Stimulated activated CD8-positive, alpha-beta memory T cell treated with anti-CD3 and anti-CD28 coated beads, Interleukin-2, amount 100 ng/mL, for 48 hours (primary cell): Measurements from ENCODE around the gene DMXL2.
"Not testable (repeated sequence)": the region's sequence is repeated elsewhere in the genome, so short reads cannot be mapped to it uniquely, and the experiment has no call there.

ENCODE experiments used
- DNase-seq, 2 donors: peaks; one replicate each; pipeline ENCODE4 v3.0.0-alpha.2; 2020; ENCODE audit warnings: low read depth in 2 of 2

DMXL2 gene

GRCh38 chr15:51576911-51577500, 45.6 kb downstream of the DMXL2 start:
- DNase-seq: no peak

GRCh38 chr15:51576286-51576850, 46.2 kb downstream of the DMXL2 start:
- DNase-seq: no peak

GRCh38 chr15:51575775-51576174, 46.8 kb downstream of the DMXL2 start:
- DNase-seq: no peak

- not testable (repeated sequence) for DNase-seq
Observed at GRCh38 chr15:51573352-51573751, 49.2 kb downstream of the DMXL2 start.

GRCh38 chr15:51568939-51569784, 53.4 kb downstream of the DMXL2 start:
- not testable (repeated sequence) for DNase-seq

- DNase-seq: no peak
Observed at GRCh38 chr15:51561271-51561670, 61.3 kb downstream of the DMXL2 start.

- DNase-seq: no peak
Observed at GRCh38 chr15:51558876-51559275, 63.7 kb downstream of the DMXL2 start.

GRCh38 chr15:51558411-51558810, 64.2 kb downstream of the DMXL2 start:
- DNase-seq: no peak

GRCh38 chr15:51550841-51551240, 71.7 kb downstream of the DMXL2 start:
- no peak for DNase-seq

GRCh38 chr15:51547656-51548055, 74.9 kb downstream of the DMXL2 start:
- no peak for DNase-seq

GRCh38 chr15:51536965-51537574, 85.5 kb downstream of the DMXL2 start:
- DNase-seq: no peak

- DNase-seq: no peak
Observed at GRCh38 chr15:51533672-51534398, 88.7 kb downstream of the DMXL2 start.

GRCh38 chr15:51526955-51527354, 95.6 kb downstream of the DMXL2 start:
- no peak for DNase-seq

- DNase-seq: no peak
Observed at GRCh38 chr15:51524376-51524775, 98.2 kb downstream of the DMXL2 start.

- no peak for DNase-seq
Observed at GRCh38 chr15:51516291-51516690, 106.3 kb downstream of the DMXL2 start.

- DNase-seq: no peak
Observed at GRCh38 chr15:51505251-51505650, 117.3 kb downstream of the DMXL2 start.

- no peak for DNase-seq
Observed at GRCh38 chr15:51503003-51503402, 119.6 kb downstream of the DMXL2 start.

- DNase-seq: no peak
Observed at GRCh38 chr15:51499379-51499976, 123.1 kb downstream of the DMXL2 start.

GRCh38 chr15:51497806-51498205, 124.8 kb downstream of the DMXL2 start:
- DNase-seq: no peak

GRCh38 chr15:51496246-51496645, 126.3 kb downstream of the DMXL2 start:
- no peak for DNase-seq
